UCSD-AML1 (cell line): ENCODE results near the gene LIX1.
"Not testable (repeated sequence)": the region's sequence is repeated elsewhere in the genome, so short reads cannot be mapped to it uniquely, and the experiment has no call there.

Experiments used
- DNase-seq: peaks from one replicate; lab custom pipeline; 2025; ENCODE audit not compliant: unreplicated experiment; lab: John Stamatoyannopoulos, UW

LIX1 gene

DNA sequence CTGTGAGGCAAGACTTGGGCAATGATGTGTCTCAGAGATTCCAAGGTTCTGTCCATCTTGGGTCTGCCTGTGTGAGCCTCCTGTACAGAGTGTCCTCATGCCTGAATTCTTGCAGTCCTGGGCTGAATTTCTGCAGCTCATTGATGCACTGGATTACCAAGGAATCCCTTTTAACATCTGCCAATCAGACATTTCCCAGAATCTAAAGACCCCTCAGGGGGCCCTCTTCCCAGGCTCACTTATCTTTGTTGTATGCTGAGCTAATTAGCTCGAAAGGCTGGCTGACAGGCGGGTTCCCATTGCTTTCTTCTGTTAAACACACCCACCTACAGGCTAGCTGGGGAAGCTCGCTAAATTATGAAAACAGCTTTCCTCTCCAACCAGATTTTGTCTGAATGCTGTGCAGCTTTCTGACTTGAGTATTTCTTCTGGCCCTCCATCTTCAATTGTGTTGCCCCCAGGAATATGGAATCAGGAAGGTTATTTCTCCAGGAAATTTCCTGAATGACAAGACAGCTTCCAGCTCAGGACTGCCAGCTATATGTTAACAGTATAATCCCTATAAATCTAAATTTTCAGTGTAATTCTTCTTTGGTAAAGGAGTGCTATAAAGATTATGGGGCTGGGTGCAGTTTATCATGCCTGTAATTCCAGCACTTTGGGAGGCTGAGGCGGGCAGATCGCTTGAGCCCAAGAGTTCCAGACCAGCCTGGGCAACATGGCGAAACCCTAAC, at the start of gene LIX1:
TSS of gene LIX1 (minus strand) at position 91 of the 734 bp plus-strand sequence. CDS start at position 56, 35 bp downstream.
- peak; percentile 12 for DNase-seq

DNA sequence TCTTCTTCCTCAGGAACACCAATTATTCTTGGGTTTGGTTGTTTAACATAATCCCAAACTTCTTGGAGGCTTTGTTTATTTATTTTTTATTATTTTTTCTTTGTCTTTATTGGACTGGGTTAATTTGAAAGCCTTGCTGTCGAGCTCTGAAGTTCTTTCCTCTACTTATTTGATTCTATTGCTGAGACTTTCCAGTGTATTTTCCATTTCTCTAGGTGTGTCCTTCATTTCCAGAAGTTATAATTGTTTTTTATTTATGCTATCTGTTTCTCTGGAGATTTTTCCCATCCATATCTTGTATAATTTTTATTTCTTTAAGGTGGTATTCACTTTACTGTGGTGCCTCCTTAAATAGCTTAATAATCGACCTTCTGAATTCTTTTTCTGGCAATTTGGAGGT, 49.5 kb upstream of the LIX1 start:
- DNase-seq: no peak

DNA sequence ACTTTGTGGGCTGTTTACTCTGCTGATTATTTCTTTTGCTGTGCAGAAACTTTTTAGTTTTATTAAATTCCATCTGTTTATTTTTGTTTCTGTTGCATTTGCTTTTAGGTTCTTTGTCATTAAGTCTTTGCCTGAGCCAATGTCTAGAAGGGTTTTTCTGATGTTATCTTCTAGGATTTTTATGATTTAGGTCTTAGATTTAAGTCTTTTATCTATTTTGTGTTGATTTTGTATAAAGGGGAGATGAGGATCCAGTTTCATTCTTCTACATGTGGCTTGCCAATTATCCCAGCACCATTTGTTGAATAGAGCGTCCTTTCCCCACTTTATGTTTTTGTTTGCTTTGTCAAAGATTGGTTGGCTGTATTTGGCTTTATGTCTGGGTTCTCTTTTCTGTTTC, 47.1 kb upstream of the LIX1 start:
- not testable (repeated sequence) for DNase-seq

DNA sequence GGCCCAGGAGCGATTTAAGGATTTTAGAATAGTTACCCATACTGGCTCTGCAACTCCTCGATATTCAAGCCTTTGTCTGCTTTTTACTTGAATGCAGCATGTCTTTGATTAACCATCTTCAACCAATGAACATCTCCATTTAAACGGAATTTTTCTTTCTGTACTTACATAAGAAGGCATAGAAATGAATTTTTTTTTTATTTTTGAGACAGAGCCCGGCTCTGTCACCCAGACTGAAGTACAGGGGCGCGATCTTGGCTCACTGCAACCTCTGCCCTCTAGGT, 41.5 kb upstream of the LIX1 start:
- no peak for DNase-seq

DNA sequence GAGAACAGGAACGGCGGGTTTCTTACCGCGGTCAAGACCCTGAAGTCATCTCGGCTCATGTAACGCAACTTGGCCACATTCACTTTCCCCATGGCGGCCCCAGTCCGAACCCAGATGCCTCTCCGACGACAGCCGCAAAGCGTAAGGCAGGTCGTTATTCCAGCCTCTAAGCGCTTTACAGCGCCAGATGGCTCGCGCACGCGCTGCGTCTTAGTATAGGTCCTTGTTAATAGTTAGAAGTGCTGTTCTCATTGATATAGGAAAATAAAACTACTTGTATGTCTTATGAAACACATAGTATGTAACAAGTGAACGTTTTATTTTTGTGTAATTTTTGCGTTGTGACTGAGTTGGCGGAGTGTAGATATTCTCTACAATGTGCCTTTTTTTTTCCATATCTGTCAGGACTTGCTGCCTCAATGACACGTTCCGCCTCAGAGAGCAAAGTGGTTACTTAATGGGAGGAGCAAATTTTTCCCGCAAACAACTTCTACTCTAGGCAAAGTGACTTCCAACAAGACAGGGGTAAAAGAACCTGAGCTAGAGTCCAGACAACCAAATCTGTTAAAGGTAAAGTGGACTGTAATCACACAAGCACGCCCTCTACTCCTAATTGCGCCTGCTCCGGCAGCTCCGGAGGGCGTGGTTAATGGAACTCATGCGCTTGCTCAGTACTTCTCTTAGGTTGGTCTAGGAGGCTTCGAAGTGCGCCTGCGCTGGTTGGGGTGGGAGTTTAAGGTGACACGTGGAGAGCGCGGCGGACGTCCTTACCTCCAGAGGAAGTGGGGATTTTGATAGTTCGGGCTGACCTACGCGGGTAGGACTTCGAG, 40.9 kb upstream of the LIX1 start, which contains the start of gene RIOK2:
TSS of gene RIOK2 (minus strand) at position 148 of the 830 bp plus-strand sequence. CDS start at position 92, 56 bp downstream.
- DNase-seq: peak; percentile 95

DNA sequence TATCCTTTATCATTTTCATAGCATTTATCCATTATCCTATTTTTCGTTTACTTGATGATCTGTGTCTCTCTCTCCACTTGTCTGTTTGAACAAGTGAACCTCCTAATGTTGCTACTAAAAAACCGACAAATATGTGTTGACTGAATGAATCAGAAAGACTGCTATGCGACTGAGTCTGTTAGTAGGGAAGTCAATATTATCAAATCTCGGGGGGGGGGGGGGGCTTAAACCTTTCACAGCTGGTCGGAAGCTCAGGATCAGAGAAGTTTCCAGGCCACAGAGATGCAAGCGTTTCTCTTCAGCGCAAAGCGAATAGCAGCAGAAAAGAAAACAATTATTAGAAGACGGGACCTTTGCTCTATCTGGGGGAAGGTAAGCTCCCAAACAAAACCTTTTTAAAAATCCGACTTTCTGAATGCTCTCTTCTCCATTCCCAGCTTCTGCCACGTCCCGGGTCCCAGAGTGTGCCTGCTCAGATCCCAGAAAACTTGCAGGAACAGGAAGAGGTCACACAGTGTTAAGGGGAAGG, 40.2 kb upstream of the LIX1 start:
- peak; percentile 42 for DNase-seq

DNA sequence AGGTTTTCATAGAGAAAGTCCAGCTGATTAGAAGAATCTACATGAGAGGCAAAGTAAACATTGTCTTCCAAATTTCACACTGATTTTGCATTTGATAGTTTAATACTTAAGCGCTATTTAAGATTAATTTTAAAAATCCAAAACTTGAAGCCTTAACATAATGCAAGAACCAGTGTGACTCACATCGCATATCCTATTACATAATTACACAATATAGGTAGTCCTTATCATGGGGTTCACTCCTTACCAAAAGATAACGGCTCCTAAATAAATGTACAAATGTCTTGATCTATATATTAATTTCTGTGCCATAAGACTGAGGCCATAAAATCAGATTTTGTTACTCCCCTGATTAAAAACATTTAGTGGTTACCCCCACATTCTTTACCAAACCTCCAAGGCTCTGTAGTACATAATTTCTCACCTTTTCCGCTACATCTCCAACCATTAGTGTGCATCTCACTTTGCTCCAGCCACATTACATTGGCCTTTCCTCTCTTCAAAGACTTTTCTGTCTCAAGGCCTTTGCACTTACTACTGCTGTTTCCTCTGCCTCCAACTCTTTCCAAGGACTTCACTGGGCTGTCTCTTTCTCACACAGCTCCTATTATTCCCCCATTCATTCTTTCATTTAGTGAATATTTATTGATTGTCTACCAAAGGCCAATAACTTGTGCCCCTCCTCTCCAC, 39.6 kb upstream of the LIX1 start:
- no peak for DNase-seq

DNA sequence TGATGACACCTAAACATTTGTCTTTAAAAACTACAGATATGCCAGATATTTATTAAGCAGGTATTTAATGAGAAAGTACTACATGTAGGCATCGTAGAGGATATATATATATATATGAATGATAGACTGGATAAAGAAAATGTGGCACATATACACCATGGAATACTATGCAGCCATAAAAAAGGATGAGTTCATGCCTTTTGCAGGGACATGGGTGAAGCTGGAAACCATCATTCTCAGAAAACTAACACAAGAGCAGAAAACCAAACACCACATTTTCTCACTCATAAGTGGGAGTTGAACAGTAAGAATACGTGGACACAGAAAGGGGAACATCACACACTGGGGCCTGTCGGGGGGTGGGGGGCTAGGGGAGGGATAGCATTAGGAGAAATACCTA, 37.0 kb upstream of the LIX1 start:
- not testable (repeated sequence) for DNase-seq

DNA sequence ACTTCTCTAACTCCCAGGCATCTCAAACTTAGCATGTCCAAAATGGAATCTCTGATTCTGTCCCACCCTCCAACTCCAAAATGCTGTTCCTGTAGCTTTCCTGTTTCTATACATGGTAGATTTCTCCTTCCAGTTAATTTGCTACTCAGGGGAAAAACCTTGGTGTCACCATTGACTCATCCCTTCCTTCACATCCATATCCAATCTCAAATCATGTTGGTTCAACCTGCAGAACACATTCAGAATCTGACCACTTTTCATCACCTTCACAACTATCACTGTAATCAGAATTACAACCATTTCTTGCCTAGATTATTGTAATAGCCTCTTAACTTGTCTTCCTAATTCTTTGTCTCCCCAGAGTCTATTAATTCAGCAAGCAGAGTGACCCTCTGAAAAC, 29.8 kb upstream of the LIX1 start:
- no peak for DNase-seq

DNA sequence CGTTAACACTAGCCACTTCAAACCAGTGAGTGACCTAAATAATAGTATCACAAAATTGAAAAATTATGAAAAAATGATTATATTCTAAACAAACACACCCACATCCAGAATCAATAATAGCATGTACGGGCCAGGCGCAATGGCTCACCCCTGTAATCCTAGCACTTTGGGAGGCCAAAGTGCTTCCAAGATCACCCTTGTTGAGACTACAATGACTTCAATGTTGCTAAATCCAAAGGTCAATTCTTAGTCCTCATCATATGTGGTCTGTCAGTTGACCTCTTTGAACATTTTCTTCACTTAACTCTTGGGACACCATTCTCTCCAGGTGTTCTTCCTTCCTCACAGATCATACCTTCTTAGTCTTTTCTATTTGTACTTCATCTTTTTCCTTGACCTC, 29.3 kb upstream of the LIX1 start:
- no peak for DNase-seq

DNA sequence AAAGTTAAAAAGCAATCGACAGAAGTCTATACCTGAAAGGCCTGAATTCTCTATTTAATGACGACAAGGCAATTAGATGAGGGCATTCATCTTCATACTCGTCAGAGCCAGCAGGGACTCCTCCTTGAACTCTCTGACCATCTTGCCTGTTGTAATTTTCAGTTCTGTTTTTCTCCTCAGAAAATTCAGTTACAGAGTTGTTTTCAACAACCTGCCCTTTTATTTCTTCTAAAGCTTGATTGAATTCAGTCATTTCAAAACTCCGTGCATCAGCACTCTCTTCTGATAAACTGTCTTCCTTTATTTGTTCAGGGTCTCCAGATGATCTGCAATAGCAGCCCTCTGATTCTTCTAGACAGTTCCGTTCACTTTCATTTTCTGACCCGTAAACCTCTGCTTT, 25.0 kb upstream of the LIX1 start:
- DNase-seq: no peak

DNA sequence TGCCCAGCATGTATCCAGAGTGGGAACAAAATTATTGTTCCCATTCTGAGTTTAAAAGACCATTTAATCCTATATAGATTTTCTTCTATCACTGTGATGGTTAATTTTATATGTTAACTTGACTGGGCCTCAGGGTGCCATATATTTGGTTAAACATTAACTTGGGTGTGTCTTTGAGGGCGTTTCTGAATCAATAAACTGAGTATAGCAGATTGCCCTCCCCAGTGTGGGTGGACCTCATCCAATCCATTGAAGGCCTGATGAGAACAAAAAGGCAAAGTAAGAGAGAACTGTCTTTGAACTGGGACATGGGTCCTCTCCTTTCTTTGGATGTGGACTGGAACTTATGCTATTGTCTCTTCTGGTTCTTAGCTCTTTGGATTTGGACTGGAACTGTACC, 23.3 kb upstream of the LIX1 start:
- no peak for DNase-seq

DNA sequence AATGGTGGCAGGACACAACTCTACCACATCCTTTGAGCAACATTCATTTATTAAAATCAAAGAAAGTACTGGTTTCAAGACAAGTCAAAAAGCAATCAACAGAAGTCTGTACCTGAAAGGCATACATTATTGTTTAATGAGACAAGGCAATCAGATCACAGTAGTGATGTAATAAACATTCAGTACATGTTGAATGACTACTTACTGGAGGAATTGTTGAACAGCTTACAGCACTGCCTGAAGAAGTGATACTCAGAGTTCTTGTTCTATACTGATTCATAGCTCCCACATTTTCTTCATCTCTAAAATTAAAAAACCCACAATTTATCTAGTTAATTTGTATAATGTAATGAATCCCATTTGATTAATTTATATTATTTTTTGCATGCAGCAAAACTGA, 22.4 kb upstream of the LIX1 start:
- DNase-seq: no peak

DNA sequence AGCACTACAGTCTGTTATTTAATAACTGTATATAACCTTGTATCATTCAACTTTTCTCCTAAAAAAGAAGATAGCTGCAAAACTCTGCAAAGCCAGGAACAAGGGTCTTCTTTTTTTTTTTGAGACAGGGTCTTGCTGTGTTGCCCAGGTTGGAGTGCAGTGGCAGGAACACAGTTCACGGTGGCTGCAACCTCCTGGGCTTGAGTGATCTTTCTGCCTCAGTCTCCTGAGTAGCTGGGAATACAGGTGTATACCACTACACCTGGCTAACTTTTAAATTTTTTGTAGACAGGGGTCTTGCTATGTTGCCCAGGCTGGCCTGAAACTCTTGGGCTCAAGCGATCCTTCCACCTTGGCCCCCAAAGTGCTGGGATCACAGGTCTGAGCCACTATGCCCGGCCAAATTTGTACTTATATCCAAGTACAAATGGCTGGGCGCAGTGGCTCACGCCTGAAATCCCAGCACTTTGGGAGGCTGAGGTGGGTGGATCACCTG, 21.4 kb upstream of the LIX1 start:
- DNase-seq: no peak

DNA sequence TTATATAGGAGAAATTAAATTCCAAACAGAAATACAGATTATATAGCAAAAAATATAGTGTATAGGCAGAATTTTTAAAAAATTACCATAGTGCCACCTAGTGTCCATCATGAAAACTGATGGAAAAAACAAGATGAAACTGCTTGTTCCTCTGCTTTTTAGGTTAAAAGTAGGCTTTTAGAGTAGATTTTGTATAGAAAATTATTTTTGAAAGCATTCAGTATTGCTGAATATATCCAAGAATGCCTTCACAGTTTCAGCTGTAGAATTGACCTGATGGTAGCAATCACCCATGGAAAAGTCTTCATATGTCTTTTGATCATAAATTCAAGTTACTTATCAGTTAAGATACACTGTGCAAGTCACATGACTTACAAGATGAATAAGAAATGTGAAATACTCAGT, 21.0 kb upstream of the LIX1 start:
- no peak for DNase-seq

DNA sequence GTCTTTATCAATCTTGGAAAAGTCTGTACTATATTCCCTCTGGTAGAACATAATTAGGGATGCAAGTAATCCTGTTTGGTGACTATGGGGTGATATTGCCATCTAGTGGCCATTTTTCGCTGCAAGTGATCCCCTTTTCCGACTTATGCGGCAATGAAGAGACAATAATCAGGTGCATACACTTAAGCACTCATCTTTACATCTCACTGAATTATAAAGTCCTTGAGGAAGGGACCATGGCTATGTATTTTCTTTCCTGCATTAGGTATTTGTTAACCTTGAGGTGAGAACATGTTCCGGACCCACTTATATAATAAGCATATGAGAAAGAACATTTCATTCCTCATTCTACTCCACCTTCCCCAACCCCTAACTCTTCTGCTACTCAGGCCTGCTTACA, 19.6 kb upstream of the LIX1 start:
- peak; percentile 11 for DNase-seq

DNA sequence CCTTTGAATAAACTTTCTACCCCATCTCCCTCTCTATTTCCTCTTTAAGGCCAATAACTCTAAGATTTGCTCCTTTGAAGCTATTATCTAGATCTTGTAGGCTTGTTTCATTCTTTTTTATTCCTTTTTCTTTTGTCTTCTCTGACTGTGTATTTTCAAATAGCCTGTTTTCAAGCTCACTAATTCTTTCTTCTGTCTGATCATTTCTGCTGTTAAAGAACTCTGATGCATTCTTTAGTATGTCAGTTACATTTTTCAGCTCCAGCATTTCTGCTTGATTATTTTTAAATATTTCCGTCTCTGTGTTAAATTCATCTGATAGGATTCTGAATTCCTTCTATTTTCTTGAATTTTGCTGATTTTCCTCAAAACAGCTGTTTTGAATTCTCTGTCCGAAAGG, 15.3 kb upstream of the LIX1 start:
- DNase-seq: no peak

DNA sequence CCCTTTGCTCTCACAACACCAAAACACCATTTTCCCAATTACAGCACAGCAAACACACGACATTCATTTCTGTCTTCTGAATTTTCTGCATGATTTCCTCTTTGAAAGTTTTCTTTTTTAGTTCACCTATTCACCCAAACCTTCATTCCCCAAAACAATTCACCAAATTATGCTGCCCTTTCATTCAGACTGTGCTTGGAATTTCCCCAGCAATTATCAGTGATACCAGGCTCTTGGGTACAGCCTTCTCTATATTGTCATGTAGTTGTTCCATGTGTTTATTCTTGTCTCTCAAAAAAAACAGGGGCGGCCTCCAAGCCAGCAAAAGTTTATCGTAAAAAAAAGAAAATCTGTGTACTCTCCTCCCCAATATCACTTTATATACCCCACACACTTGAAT, 9.0 kb upstream of the LIX1 start:
- no peak for DNase-seq

DNA sequence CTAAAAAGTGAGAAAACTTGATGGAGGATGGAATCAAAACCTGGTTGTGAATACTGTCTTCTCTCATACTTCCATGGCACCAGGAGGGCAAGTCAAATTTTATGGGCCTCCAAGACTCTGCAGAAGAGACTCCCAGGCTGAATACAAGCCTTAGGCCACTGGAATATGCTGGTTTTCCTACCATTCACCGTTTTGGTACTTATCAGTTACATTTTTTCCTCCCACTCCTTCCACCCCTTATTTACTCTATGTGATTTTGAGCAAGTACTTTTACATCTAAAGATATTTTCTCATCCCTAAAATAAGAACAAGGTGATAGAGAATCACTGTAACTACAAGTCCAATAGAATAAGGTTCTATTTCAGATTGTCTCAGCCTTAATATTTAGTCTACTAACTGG, 8.0 kb upstream of the LIX1 start:
- no peak for DNase-seq

DNA sequence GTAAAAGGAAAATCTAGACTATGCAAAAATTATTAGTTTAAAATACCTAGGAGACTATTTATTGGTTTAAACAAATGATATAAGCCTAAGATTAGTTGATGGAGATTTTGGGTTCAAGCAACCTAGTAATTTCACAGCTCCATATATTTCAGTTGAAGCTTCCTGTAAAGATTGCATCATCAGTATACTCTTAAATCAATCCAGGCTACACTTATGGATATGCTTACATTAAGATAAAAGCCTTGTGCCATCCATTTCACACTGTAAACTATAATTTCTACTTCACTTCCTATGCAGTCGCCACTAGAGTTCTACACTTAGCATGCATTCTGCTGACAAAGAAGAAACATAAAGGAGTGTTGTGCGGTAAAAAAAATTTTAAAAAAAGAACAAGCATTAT, 7.3 kb upstream of the LIX1 start:
- no peak for DNase-seq

DNA sequence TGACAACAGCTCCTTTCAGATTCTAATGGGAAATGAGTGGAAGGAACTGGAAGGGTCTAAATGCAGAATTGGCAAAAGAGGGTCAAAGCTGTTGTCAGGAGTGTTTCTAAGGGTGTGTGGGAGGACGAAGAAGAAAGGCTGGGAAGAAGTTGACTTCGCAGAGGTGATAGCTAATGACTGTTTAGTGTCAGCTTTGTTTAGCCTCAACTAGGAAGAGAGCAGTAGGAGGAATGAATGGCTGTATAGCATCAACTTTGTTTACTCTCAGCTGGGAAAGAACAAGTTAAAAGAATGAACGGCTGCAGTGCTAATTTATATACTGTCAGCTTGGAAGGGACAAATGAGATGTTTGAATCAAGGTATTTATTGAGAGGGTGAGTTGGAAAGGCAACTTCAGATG, 5.9 kb upstream of the LIX1 start:
- no peak for DNase-seq

DNA sequence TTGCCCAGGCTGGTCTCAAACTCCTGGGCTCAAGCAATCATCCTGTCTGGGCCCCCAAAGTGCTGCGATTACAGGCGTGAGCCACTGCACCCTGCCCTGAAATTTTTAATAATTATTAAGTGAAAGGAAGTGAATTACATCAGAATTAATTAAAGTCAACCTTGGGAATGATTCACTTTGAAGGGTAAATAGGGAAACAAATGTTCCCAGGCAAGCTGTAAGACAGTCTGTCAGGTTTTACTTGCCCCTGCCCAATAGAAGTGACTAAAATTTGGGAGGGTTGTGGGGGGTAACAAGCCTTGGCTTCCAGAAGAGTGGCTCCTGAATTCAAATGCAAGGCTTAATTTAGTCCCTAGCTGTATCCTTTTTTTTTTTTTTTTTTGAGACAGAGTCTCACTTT, 1.3 kb upstream of the LIX1 start:
- no peak for DNase-seq
